ENCODE measurements around the gene PEMT.

The PEMT gene

GRCh38 chr17:17515934-17516930, 75.3 kb downstream of the PEMT start:
- no peaks in the 10 kb centered on the region for H3K9me3 ChIP-seq (ENCODE audit: control insufficient read depth, low read length)
- no peak overlapping the region for H3K4me3 ChIP-seq (ENCODE audit: low read length)
- peaks cover 33% of the 10 kb centered on the region for H3K36me3 ChIP-seq (ENCODE audit: control insufficient read depth, insufficient read depth, low read length, severe bottlenecking)
- peaks cover 50% of the 10 kb centered on the region for H3K4me1 ChIP-seq (ENCODE audit: control insufficient read depth, insufficient read depth, low read length)
- peak overlapping the region; percentile 46 for H3K9ac ChIP-seq (ENCODE audit: low read length)
- H3K27me3 ChIP-seq (replicated peaks; ENCODE audit: control insufficient read depth, insufficient read depth, low read length) = no peaks in the 10 kb centered on the region
- DNase-seq (ENCODE audit: low read depth) = peak; percentile 39

GRCh38 chr17:17514993-17515933, 76.2 kb downstream of the PEMT start:
- Histone ChIP-seq H3K36me3 (ENCODE audit: control insufficient read depth, insufficient read depth, low read length, severe bottlenecking) (peaks cover 23% of the 10 kb centered on the region), H3K4me3 (ENCODE audit: low read length) (peak overlapping the region; percentile 1), H3K27me3 (replicated peaks; ENCODE audit: control insufficient read depth, insufficient read depth, low read length) (no peaks in the 10 kb centered on the region), H3K9ac (ENCODE audit: low read length) (peak overlapping the region; percentile 70), H3K9me3 (ENCODE audit: control insufficient read depth, low read length) (no peaks in the 10 kb centered on the region), H3K4me1 (ENCODE audit: control insufficient read depth, insufficient read depth, low read length) (peaks cover 51% of the 10 kb centered on the region)
- no peak for DNase-seq (ENCODE audit: low read depth)

- peaks cover 16% of the 10 kb centered on the region for H3K36me3 ChIP-seq (ENCODE audit: control insufficient read depth, insufficient read depth, low read length, severe bottlenecking)
- no peak for DNase-seq (ENCODE audit: low read depth)
- H3K4me3 ChIP-seq (ENCODE audit: low read length) = no peak overlapping the region
- no peaks in the 10 kb centered on the region for H3K27me3 ChIP-seq (replicated peaks; ENCODE audit: control insufficient read depth, insufficient read depth, low read length)
- H3K9me3 ChIP-seq (ENCODE audit: control insufficient read depth, low read length) = no peaks in the 10 kb centered on the region
- H3K4me1 ChIP-seq (ENCODE audit: control insufficient read depth, insufficient read depth, low read length) = peaks cover 51% of the 10 kb centered on the region
- H3K9ac ChIP-seq (ENCODE audit: low read length) = peak overlapping the region; percentile 70
These were observed 77.0 kb downstream of the PEMT start for GRCh38 chr17:17514361-17514992.

- DNase-seq (ENCODE audit: low read depth) = no peak
- H3K9ac ChIP-seq (ENCODE audit: low read length) = no peak overlapping the region
- no peaks in the 10 kb centered on the region for H3K27me3 ChIP-seq (replicated peaks; ENCODE audit: control insufficient read depth, insufficient read depth, low read length)
- H3K4me1 ChIP-seq (ENCODE audit: control insufficient read depth, insufficient read depth, low read length) = peaks cover 51% of the 10 kb centered on the region
- no peak overlapping the region for H3K4me3 ChIP-seq (ENCODE audit: low read length)
- no peaks in the 10 kb centered on the region for H3K9me3 ChIP-seq (ENCODE audit: control insufficient read depth, low read length)
- peaks cover 16% of the 10 kb centered on the region for H3K36me3 ChIP-seq (ENCODE audit: control insufficient read depth, insufficient read depth, low read length, severe bottlenecking)
These were observed 77.9 kb downstream of the PEMT start for GRCh38 chr17:17513626-17514025.

GRCh38 chr17:17512866-17513265, 78.6 kb downstream of the PEMT start:
- Histone ChIP-seq H3K27me3 (replicated peaks; ENCODE audit: control insufficient read depth, insufficient read depth, low read length) (no peaks in the 10 kb centered on the region), H3K9me3 (ENCODE audit: control insufficient read depth, low read length) (no peaks in the 10 kb centered on the region), H3K9ac (ENCODE audit: low read length) (no peak overlapping the region), H3K36me3 (ENCODE audit: control insufficient read depth, insufficient read depth, low read length, severe bottlenecking) (peaks cover 16% of the 10 kb centered on the region), H3K4me1 (ENCODE audit: control insufficient read depth, insufficient read depth, low read length) (peaks cover 51% of the 10 kb centered on the region), H3K4me3 (ENCODE audit: low read length) (no peak overlapping the region)
- DNase-seq (ENCODE audit: low read depth) = no peak

GRCh38 chr17:17511881-17512858, 79.3 kb downstream of the PEMT start:
- Histone ChIP-seq H3K36me3 (ENCODE audit: control insufficient read depth, insufficient read depth, low read length, severe bottlenecking) (peaks cover 22% of the 10 kb centered on the region), H3K9me3 (ENCODE audit: control insufficient read depth, low read length) (no peaks in the 10 kb centered on the region), H3K9ac (ENCODE audit: low read length) (peak overlapping the region; percentile 33), H3K4me1 (ENCODE audit: control insufficient read depth, insufficient read depth, low read length) (peaks cover 51% of the 10 kb centered on the region), H3K4me3 (ENCODE audit: low read length) (no peak overlapping the region), H3K27me3 (replicated peaks; ENCODE audit: control insufficient read depth, insufficient read depth, low read length) (no peaks in the 10 kb centered on the region)
- peak; percentile 75 for DNase-seq (ENCODE audit: low read depth)

GRCh38 chr17:17511293-17511741, 80.2 kb downstream of the PEMT start:
- no peaks in the 10 kb centered on the region for H3K9me3 ChIP-seq (ENCODE audit: control insufficient read depth, low read length)
- no peak overlapping the region for H3K9ac ChIP-seq (ENCODE audit: low read length)
- DNase-seq (ENCODE audit: low read depth) = no peak

GRCh38 chr17:17510456-17511292, 80.8 kb downstream of the PEMT start:
- Histone ChIP-seq H3K9ac (ENCODE audit: low read length) (no peak overlapping the region), H3K27me3 (replicated peaks; ENCODE audit: control insufficient read depth, insufficient read depth, low read length) (no peaks in the 10 kb centered on the region), H3K4me1 (ENCODE audit: control insufficient read depth, insufficient read depth, low read length) (peaks cover 37% of the 10 kb centered on the region), H3K36me3 (ENCODE audit: control insufficient read depth, insufficient read depth, low read length, severe bottlenecking) (peaks cover 23% of the 10 kb centered on the region), H3K9me3 (ENCODE audit: control insufficient read depth, low read length) (no peaks in the 10 kb centered on the region), H3K4me3 (ENCODE audit: low read length) (no peak overlapping the region)
- DNase-seq (ENCODE audit: low read depth) = no peak

More at GRCh38 chr17:17511293-17511741, 80.2 kb downstream of the PEMT start:
- no peaks in the 10 kb centered on the region for H3K27me3 ChIP-seq (replicated peaks; ENCODE audit: control insufficient read depth, insufficient read depth, low read length)
- peaks cover 43% of the 10 kb centered on the region for H3K4me1 ChIP-seq (ENCODE audit: control insufficient read depth, insufficient read depth, low read length)
- peaks cover 23% of the 10 kb centered on the region for H3K36me3 ChIP-seq (ENCODE audit: control insufficient read depth, insufficient read depth, low read length, severe bottlenecking)
- no peak overlapping the region for H3K4me3 ChIP-seq (ENCODE audit: low read length)

GRCh38 chr17:17509601-17510425, 81.7 kb downstream of the PEMT start:
- DNase-seq (ENCODE audit: low read depth) = no peak
- Histone ChIP-seq H3K36me3 (ENCODE audit: control insufficient read depth, insufficient read depth, low read length, severe bottlenecking) (peaks cover 26% of the 10 kb centered on the region), H3K9ac (ENCODE audit: low read length) (no peak overlapping the region), H3K9me3 (ENCODE audit: control insufficient read depth, low read length) (no peaks in the 10 kb centered on the region), H3K27me3 (replicated peaks; ENCODE audit: control insufficient read depth, insufficient read depth, low read length) (no peaks in the 10 kb centered on the region), H3K4me1 (ENCODE audit: control insufficient read depth, insufficient read depth, low read length) (peaks cover 29% of the 10 kb centered on the region), H3K4me3 (ENCODE audit: low read length) (no peak overlapping the region)
